ENCODE results near the gene CDH18. TPM values are rescaled to one million over a fixed set of nuclear protein-coding genes. Genes with fewer than 3 reads are reported as not detected.

CDH18 gene
- total RNA-seq, 2 experiments from 2014 or later: not detected

DNA sequence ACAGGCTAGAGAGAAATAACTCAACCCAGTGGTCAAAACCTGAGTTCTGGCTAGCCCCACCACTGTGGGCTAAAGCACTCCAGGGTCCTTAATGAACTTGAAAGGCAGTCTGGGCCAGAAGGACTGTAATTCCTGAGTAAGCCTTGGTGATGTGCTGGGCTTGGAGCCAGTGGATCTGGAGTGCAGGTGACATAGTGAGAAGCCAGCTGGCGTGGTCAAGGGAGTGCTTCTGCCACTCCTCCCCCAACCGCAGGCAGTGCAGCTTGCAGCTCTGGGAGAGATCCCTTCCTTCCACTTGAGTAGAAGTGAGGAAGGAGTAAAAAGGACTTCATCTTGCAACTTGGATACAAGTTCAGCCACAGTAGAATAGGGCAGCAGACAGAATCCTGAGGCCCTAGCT is 424.0 kb downstream of the CDH18 start:
- Histone ChIP-seq H3K9me3 (ENCODE audit: low read length) (no peaks in the 10 kb centered on the region), H3K4me3 (ENCODE audit: low read depth, low read length, poor library complexity, severe bottlenecking) (no peak overlapping the region)
- no TSS peak for BruUV-seq (replicated peaks)

DNA sequence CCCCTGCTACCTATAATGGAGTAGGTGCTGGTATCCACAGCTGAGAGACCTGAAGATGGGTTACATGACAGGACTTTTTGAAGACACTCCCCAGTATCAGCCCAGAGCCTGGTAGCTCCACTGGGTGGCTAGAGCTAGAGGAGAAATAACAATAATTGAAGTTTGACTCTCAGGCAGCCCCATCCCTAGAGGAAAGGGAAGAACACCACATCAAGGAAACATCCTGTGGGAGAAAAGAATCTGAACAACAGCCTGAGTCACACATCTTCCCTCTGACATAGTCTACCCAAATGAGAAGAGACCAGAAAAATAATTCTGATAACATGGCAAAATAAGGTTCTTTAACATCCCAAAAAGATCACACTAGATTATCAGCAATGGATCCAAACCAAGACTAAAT is 432.1 kb downstream of the CDH18 start:
- H3K9me3 ChIP-seq (ENCODE audit: low read length): no peaks in the 10 kb centered on the region
- DNase-seq (ENCODE audit: low spot score): no peak
- TF ChIP-seq, protein P1, sequence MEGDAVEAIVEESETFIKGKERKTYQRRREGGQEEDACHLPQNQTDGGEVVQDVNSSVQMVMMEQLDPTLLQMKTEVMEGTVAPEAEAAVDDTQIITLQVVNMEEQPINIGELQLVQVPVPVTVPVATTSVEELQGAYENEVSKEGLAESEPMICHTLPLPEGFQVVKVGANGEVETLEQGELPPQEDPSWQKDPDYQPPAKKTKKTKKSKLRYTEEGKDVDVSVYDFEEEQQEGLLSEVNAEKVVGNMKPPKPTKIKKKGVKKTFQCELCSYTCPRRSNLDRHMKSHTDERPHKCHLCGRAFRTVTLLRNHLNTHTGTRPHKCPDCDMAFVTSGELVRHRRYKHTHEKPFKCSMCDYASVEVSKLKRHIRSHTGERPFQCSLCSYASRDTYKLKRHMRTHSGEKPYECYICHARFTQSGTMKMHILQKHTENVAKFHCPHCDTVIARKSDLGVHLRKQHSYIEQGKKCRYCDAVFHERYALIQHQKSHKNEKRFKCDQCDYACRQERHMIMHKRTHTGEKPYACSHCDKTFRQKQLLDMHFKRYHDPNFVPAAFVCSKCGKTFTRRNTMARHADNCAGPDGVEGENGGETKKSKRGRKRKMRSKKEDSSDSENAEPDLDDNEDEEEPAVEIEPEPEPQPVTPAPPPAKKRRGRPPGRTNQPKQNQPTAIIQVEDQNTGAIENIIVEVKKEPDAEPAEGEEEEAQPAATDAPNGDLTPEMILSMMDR (conservative IDR thresholded peaks at IDR 0.05; ENCODE audit: low read length): no peak
- TF ChIP-seq EZH2phosphoT487 (IDR thresholded peaks at IDR 0.05; ENCODE audit: borderline replicate concordance, low read depth, low read length): no peak
- no peaks in the 10 kb centered on the region for H4K20me1 ChIP-seq (ENCODE audit: insufficient read depth, low read length)
- CTCF ChIA-PET (ENCODE audit: unreplicated experiment): no interaction called here
- H3K4me1 ChIP-seq (ENCODE audit: insufficient read depth, low read length, poor library complexity, severe bottlenecking): no peaks in the 10 kb centered on the region
- H3K9me2 ChIP-seq (ENCODE audit: insufficient read depth, low read length): no peaks in the 10 kb centered on the region
- POLR2A ChIA-PET: no interaction called here
- no peaks in the 10 kb centered on the region for H3K79me2 ChIP-seq (ENCODE audit: insufficient read depth, low read depth, low read length)
- H3K27ac ChIP-seq (ENCODE audit: low read depth, low read length, poor library complexity, severe bottlenecking): no peak overlapping the region
- no TSS peak for BruUV-seq (replicated peaks)
- no peak overlapping the region for H2AFZ ChIP-seq (ENCODE audit: low read length)
- H3K4me2 ChIP-seq (ENCODE audit: low read length): no peak overlapping the region
- intact Hi-C loops (cut with micrococcal nuclease; ENCODE audit: unreplicated experiment): no loop called here
- no peak overlapping the region for H3K4me3 ChIP-seq (ENCODE audit: low read depth, low read length, poor library complexity, severe bottlenecking)
- H3K36me3 ChIP-seq (ENCODE audit: insufficient read depth, low read length): no peaks in the 10 kb centered on the region

More for the DNA sequence above, 424.0 kb downstream of the CDH18 start:
- ChIA-PET CTCF (ENCODE audit: unreplicated experiment) (no interaction called here), POLR2A (no interaction called here)
- no peak overlapping the region for H2AFZ ChIP-seq (ENCODE audit: low read length)
- H4K20me1 ChIP-seq (ENCODE audit: insufficient read depth, low read length): no peaks in the 10 kb centered on the region
- intact Hi-C loops (cut with micrococcal nuclease; ENCODE audit: unreplicated experiment): no loop called here
- TF ChIP-seq, protein P1 (conservative IDR thresholded peaks at IDR 0.05; ENCODE audit: low read length): no peak
- no peak for TF ChIP-seq EZH2phosphoT487 (IDR thresholded peaks at IDR 0.05; ENCODE audit: borderline replicate concordance, low read depth, low read length)
- no peak for DNase-seq (ENCODE audit: low spot score)
- H3K27ac ChIP-seq (ENCODE audit: low read depth, low read length, poor library complexity, severe bottlenecking): no peak overlapping the region
- H3K9me2 ChIP-seq (ENCODE audit: insufficient read depth, low read length): no peaks in the 10 kb centered on the region
- H3K79me2 ChIP-seq (ENCODE audit: insufficient read depth, low read depth, low read length): no peaks in the 10 kb centered on the region
- no peaks in the 10 kb centered on the region for H3K36me3 ChIP-seq (ENCODE audit: insufficient read depth, low read length)
- no peaks in the 10 kb centered on the region for H3K4me1 ChIP-seq (ENCODE audit: insufficient read depth, low read length, poor library complexity, severe bottlenecking)
- no peak overlapping the region for H3K4me2 ChIP-seq (ENCODE audit: low read length)

DNA sequence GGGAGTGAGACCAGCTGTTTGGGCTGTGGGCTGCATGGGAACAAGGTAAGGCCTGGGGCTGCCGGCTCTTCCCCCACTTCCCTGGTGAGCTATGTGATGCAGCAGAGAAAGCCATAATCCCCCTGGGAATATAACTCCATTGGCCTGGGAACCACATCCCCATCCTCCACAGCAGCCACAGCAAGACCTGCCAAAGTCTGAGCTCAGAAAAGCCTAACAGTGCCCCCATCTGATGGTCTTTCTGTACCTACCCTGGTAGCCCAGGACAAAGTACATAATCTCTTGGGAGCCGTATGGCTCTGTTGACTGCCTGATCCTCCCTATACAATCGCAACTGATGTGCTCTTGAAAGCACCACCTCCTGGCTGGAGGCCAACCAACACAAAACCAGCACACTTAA is 432.6 kb downstream of the CDH18 start:
- no peaks in the 10 kb centered on the region for H3K4me1 ChIP-seq (ENCODE audit: insufficient read depth, low read length, poor library complexity, severe bottlenecking)
- H4K20me1 ChIP-seq (ENCODE audit: insufficient read depth, low read length): no peaks in the 10 kb centered on the region
- POLR2A ChIA-PET: no interaction called here
- no peaks in the 10 kb centered on the region for H3K9me3 ChIP-seq (ENCODE audit: low read length)
- no peak for TF ChIP-seq EZH2phosphoT487 (IDR thresholded peaks at IDR 0.05; ENCODE audit: borderline replicate concordance, low read depth, low read length)
- TF ChIP-seq, protein P1 (conservative IDR thresholded peaks at IDR 0.05; ENCODE audit: low read length): no peak
- CTCF ChIA-PET (ENCODE audit: unreplicated experiment): no interaction called here
- intact Hi-C loops (cut with micrococcal nuclease; ENCODE audit: unreplicated experiment): no loop called here
- no peak overlapping the region for H3K4me3 ChIP-seq (ENCODE audit: low read depth, low read length, poor library complexity, severe bottlenecking)
- no peak overlapping the region for H3K4me2 ChIP-seq (ENCODE audit: low read length)
- no peak for DNase-seq (ENCODE audit: low spot score)
- H3K36me3 ChIP-seq (ENCODE audit: insufficient read depth, low read length): no peaks in the 10 kb centered on the region
- H3K27ac ChIP-seq (ENCODE audit: low read depth, low read length, poor library complexity, severe bottlenecking): no peak overlapping the region
- no peaks in the 10 kb centered on the region for H3K9me2 ChIP-seq (ENCODE audit: insufficient read depth, low read length)
- no peaks in the 10 kb centered on the region for H3K79me2 ChIP-seq (ENCODE audit: insufficient read depth, low read depth, low read length)
- no TSS peak for BruUV-seq (replicated peaks)
- no peak overlapping the region for H2AFZ ChIP-seq (ENCODE audit: low read length)
